Esophagus squamous epithelium (tissue), 5 donors: ENCODE results near the gene SYT17. TPM values are rescaled to one million over a fixed set of nuclear protein-coding genes. Genes with fewer than 3 reads are reported as not detected.

Source experiments
- DNase-seq: peaks from one replicate; lab custom pipeline; 2025; lab: John Stamatoyannopoulos, UW
- H3K27ac ChIP-seq, 4 donors: fragments of 200-600 bp; sonication (generic); one replicate each; pipeline ENCODE4 v1.5.1; 2016 to 2019; ENCODE audit warnings: mild to moderate bottlenecking in 1 of 4
- H3K27me3 ChIP-seq, 4 donors: fragments of 200-600 bp; sonication (generic); 1 replicate in 3 of 4; 2 replicates in 1 of 4; pipeline versions ENCODE4 v1.5.1 to v1.6.0; 2017 to 2021; ENCODE audit warnings: antibody characterized with exemption in 1 of 4
- H3K36me3 ChIP-seq, 3 donors: fragments of 200-600 bp; sonication (generic); one replicate each; pipeline ENCODE4 v1.5.1; 2016 to 2019
- H3K4me1 ChIP-seq, 3 donors: fragments of 200-600 bp; sonication (generic); one replicate each; pipeline ENCODE4 v1.5.1; 2017 to 2019
- H3K4me3 ChIP-seq, 4 donors: fragments of 200-600 bp; sonication (generic); 1 replicate in 3 of 4; 2 replicates in 1 of 4; pipeline ENCODE4 v1.5.1; 2016 to 2019; ENCODE audit warnings: mild to moderate bottlenecking in 2 of 4, moderate library complexity in 1 of 4
- H3K9me3 ChIP-seq, 3 donors: fragments of 200-600 bp; sonication (generic); one replicate each; pipeline ENCODE4 v1.5.1; 2016 to 2019
- CTCF ChIP-seq, 6 experiments: fragments of 450-650 bp in 4 of 6; fragments of 200-600 bp in 2 of 6; sonication (generic) in 2 of 6; IDR thresholded peaks; one replicate each; pipeline ENCODE4 v1.5.1; 2016 to 2019; ENCODE audit warnings: antibody characterized with exemption in 6 of 6, mild to moderate bottlenecking in 4 of 6, moderate library complexity in 4 of 6
- POLR2A ChIP-seq, 4 donors: fragments of 450-650 bp; IDR thresholded peaks; one replicate each; pipeline ENCODE4 v1.6.1; 2017; ENCODE audit warnings: antibody characterized with exemption in 4 of 4, mild to moderate bottlenecking in 4 of 4, moderate library complexity in 3 of 4
- WGBS, 2 donors: methylation state at CpG; one replicate each; pipeline ENCODE4 v1.1.5; 2018; 5-methylcytosine and 5-hydroxymethylcytosine counted together
- intact Hi-C: fragments of 100-400 bp; cut with DNase I; formaldehyde crosslinking; loops from one replicate; pipeline ENCODE4 v1.15.0; 2022
- total RNA-seq, 4 donors: library from RNA; depleted of rRNA; stranded (reverse); fragments of >200 nt; gene quantifications; one replicate each; pipeline ENCODE4 v1.1.0, GENCODE V29; 2016
- donor health status: DM: yes; HTN: yes; CAD: no.

The SYT17 gene
- total RNA-seq, 4 donors from 2014 or later = 0.88 to 7.6 (median 4.7) TPM

GRCh38 chr16:19308392-19308791, 140.4 kb downstream of the SYT17 start:
- WGBS, 2 donors = 33 to 61% methylated on average over 1 of the region's 1 CpG

GRCh38 chr16:19309178-19309577, 141.1 kb downstream of the SYT17 start:
- no peak overlapping the region for H3K27ac ChIP-seq
- H3K4me1 ChIP-seq = no peaks in the 10 kb centered on the region
- H3K27me3 ChIP-seq = peaks cover 0 to 5% (median 0%) of the 10 kb centered on the region in 4 donors
- DNase-seq = no peak
- H3K9me3 ChIP-seq = no peaks in the 10 kb centered on the region
- 68 to 69% methylated on average over 5 of the region's 5 CpGs for WGBS, 2 donors
- H3K36me3 ChIP-seq = no peaks in the 10 kb centered on the region
- intact Hi-C loops = no loop called here
- no peak overlapping the region for H3K4me3 ChIP-seq
- TF ChIP-seq POLR2A (IDR thresholded peaks at IDR 0.05) (no peak), CTCF (IDR thresholded peaks at IDR 0.05) (no peak)

More at GRCh38 chr16:19308392-19308791, 140.4 kb downstream of the SYT17 start:
- H3K4me3 ChIP-seq = no peak overlapping the region
- no peaks in the 10 kb centered on the region for H3K9me3 ChIP-seq
- no peak overlapping the region for H3K27ac ChIP-seq
- H3K27me3 ChIP-seq = peaks cover 0 to 5% (median 0%) of the 10 kb centered on the region in 4 donors
- H3K36me3 ChIP-seq = no peaks in the 10 kb centered on the region
- no peak for DNase-seq
- TF ChIP-seq POLR2A (IDR thresholded peaks at IDR 0.05) = no peak
- TF ChIP-seq CTCF (IDR thresholded peaks at IDR 0.05) = no peak
- intact Hi-C loops = no loop called here
- no peaks in the 10 kb centered on the region for H3K4me1 ChIP-seq

GRCh38 chr16:19314718-19315425, 146.8 kb downstream of the SYT17 start:
- Histone ChIP-seq H3K27me3 (no peaks in the 10 kb centered on the region), H3K4me1 (no peaks in the 10 kb centered on the region), H3K9me3 (no peaks in the 10 kb centered on the region), H3K27ac (no peak overlapping the region), H3K4me3 (no peak overlapping the region), H3K36me3 (no peaks in the 10 kb centered on the region)
- WGBS, 2 donors = 73 to 100% methylated on average over 1 to 2 of the region's 2 CpGs
- intact Hi-C loops = no loop called here
- TF ChIP-seq POLR2A (IDR thresholded peaks at IDR 0.05) (no peak), CTCF (IDR thresholded peaks at IDR 0.05) (no peak)
- DNase-seq = no peak

- H3K9me3 ChIP-seq = no peaks in the 10 kb centered on the region
- H3K4me3 ChIP-seq = no peak overlapping the region
- H3K27me3 ChIP-seq = no peaks in the 10 kb centered on the region
- WGBS, 2 donors = 68% methylated on average over 4 to 5 of the region's 5 CpGs
- no peak overlapping the region for H3K27ac ChIP-seq
- H3K36me3 ChIP-seq = no peaks in the 10 kb centered on the region
- intact Hi-C loops = no loop called here
- no peak for DNase-seq
- no peak for TF ChIP-seq CTCF (IDR thresholded peaks at IDR 0.05)
- no peak for TF ChIP-seq POLR2A (IDR thresholded peaks at IDR 0.05)
- H3K4me1 ChIP-seq = no peaks in the 10 kb centered on the region
Observed at GRCh38 chr16:19315889-19316433, 147.9 kb downstream of the SYT17 start.

GRCh38 chr16:19316846-19317245, 148.8 kb downstream of the SYT17 start:
- H3K4me3 ChIP-seq = no peak overlapping the region
- no peak for TF ChIP-seq POLR2A (IDR thresholded peaks at IDR 0.05)
- no peak for TF ChIP-seq CTCF (IDR thresholded peaks at IDR 0.05)
- H3K9me3 ChIP-seq = no peaks in the 10 kb centered on the region
- no peaks in the 10 kb centered on the region for H3K4me1 ChIP-seq
- H3K27me3 ChIP-seq = no peaks in the 10 kb centered on the region
- intact Hi-C loops = no loop called here
- DNase-seq = no peak
- no peak overlapping the region for H3K27ac ChIP-seq
- 68 to 70% methylated on average over 2 to 7 of the region's 7 CpGs for WGBS, 2 donors
- H3K36me3 ChIP-seq = no peaks in the 10 kb centered on the region
